SK-N-SH (cell line): ENCODE results near the gene STX1A. TPM values are rescaled to one million over a fixed set of nuclear protein-coding genes. Genes with fewer than 3 reads are reported as not detected.
A peak's percentile ranks its signal among the peaks of the same experiment; 100 is the strongest.

Experiments
- CTCF ChIA-PET: fragments of 300-600, 350-600 bp; formaldehyde crosslinking; extraction: SDS; loops from one replicate; lab custom pipeline; 2021; lab: Yijun Ruan, JAX
- POLR2A ChIA-PET: fragments of 350-600 bp; sonication (Branson Sonifier 250); formaldehyde crosslinking; extraction: SDS; loops from one replicate; lab custom pipeline; 2020; ENCODE audit warnings: antibody characterized with exemption, inconsistent platforms; lab: Yijun Ruan, JAX
- DNase-seq: peaks from one replicate; pipeline ENCODE4 v3.0.0; 2012
- H2AFZ ChIP-seq: fragments of 200-600 bp; sonication (generic); 2 replicates; pipeline ENCODE4 v1.8.1; 2016; ENCODE audit warnings: antibody characterized with exemption, mild to moderate bottlenecking, low read depth
- H3F3A ChIP-seq: fragments of 200-600 bp; sonication (generic); replicated peaks from 2 replicates; pipeline ENCODE3; 2016; ENCODE audit warnings: antibody characterized with exemption, mild to moderate bottlenecking; ENCODE audit not compliant: insufficient read depth
- H3K27ac ChIP-seq, 2 experiments: fragments of 200-500 bp in 1 of 2; fragments of 200-600 bp in 1 of 2; sonication (Bioruptor generic) in 1 of 2; sonication (generic), shearing (Covaris generic) in 1 of 2; 2 replicates each; pipeline versions ENCODE4 v1.5.1 to v1.6.1; 2014 to 2016; ENCODE audit warnings: low read depth in 2 of 2, inconsistent platforms in 1 of 2, low read length in 1 of 2, mild to moderate bottlenecking in 1 of 2, mixed read lengths in 1 of 2
- H3K27me3 ChIP-seq: fragments of 200-600 bp; sonication (generic), shearing (Covaris generic); 2 replicates; pipeline ENCODE4 v1.6.1; 2016; ENCODE audit warnings: mixed run types; ENCODE audit not compliant: insufficient read depth
- H3K36me3 ChIP-seq, 2 experiments: fragments of 200-500 bp in 1 of 2; fragments of 200-600 bp in 1 of 2; sonication (Bioruptor generic) in 1 of 2; sonication (generic) in 1 of 2; replicated peaks in 1 of 2; 2 replicates each; pipeline versions ENCODE3 to v1.5.1; 2014 to 2016; ENCODE audit warnings: low read length in 1 of 2, mild to moderate bottlenecking in 1 of 2; ENCODE audit not compliant: insufficient read depth in 2 of 2, control insufficient read depth in 1 of 2
- H3K4me1 ChIP-seq, 2 experiments: fragments of 200-500 bp in 1 of 2; fragments of 200-600 bp in 1 of 2; sonication (Bioruptor generic) in 1 of 2; sonication (generic), shearing (Covaris generic) in 1 of 2; 2 replicates each; pipeline versions ENCODE4 v1.5.1 to v1.6.1; 2014 to 2016; ENCODE audit warnings: low read depth in 1 of 2, low read length in 1 of 2, mixed run types in 1 of 2; ENCODE audit not compliant: insufficient read depth in 2 of 2, control insufficient read depth in 1 of 2
- H3K4me2 ChIP-seq: fragments of 200-600 bp; sonication (generic), shearing (Covaris generic); 2 replicates; pipeline ENCODE4 v1.6.1; 2017; ENCODE audit warnings: mixed run types
- H3K4me3 ChIP-seq, 2 experiments: fragments of 200-500 bp in 1 of 2; fragments of 200-600 bp in 1 of 2; sonication (Bioruptor generic) in 1 of 2; sonication (generic), shearing (Covaris generic) in 1 of 2; 2 replicates each; pipeline versions ENCODE4 v1.5.1 to v1.8.1; 2014 to 2016; ENCODE audit warnings: low read depth in 2 of 2, inconsistent platforms in 1 of 2, low read length in 1 of 2, mild to moderate bottlenecking in 1 of 2, mixed read lengths in 1 of 2, moderate library complexity in 1 of 2
- H3K79me2 ChIP-seq: fragments of 200-600 bp; sonication (generic); 2 replicates; pipeline ENCODE4 v1.8.1; 2017; ENCODE audit warnings: mild to moderate bottlenecking; ENCODE audit not compliant: insufficient read depth
- H3K9ac ChIP-seq: fragments of 200-600 bp; sonication (generic); 2 replicates; pipeline ENCODE4 v1.6.1; 2017; ENCODE audit warnings: mixed run types
- H3K9me2 ChIP-seq: fragments of 200-600 bp; sonication (generic); 2 replicates; pipeline ENCODE4 v1.6.1; 2017; ENCODE audit warnings: mixed run types
- H3K9me3 ChIP-seq: fragments of 200-600 bp; sonication (generic); 2 replicates; pipeline ENCODE4 v1.6.1; 2017; ENCODE audit warnings: mixed run types, mild to moderate bottlenecking, moderate library complexity
- H4K20me1 ChIP-seq: fragments of 200-600 bp; sonication (generic); 2 replicates; pipeline ENCODE4 v1.6.1; 2017; ENCODE audit warnings: mild to moderate bottlenecking, mixed run types; ENCODE audit not compliant: insufficient read depth
- CHD2 ChIP-seq: fragments of 150-350 bp; IDR thresholded peaks from 2 replicates; pipeline ENCODE4 v1.6.1; 2018; ENCODE audit warnings: low read length; ENCODE audit not compliant: partially characterized antibody
- ELF1 ChIP-seq: IDR thresholded peaks from 2 replicates; pipeline ENCODE4 v1.4.0; 2012
- EP300 ChIP-seq, 2 experiments: IDR thresholded peaks; 2 replicates each; pipeline versions ENCODE4 v1.4.0 to v1.6.1; 2012; ENCODE audit warnings: borderline replicate concordance in 1 of 2, low read depth in 1 of 2, low read length in 1 of 2
- EZH2phosphoT487 ChIP-seq: fragments of 200-600 bp; sonication (generic); IDR thresholded peaks from 2 replicates; pipeline ENCODE4 v1.6.1; 2017; ENCODE audit warnings: low read depth, mixed run types, mild to moderate bottlenecking, antibody characterized with exemption, moderate library complexity, borderline replicate concordance
- FOSL2 ChIP-seq: IDR thresholded peaks from 2 replicates; pipeline ENCODE4 v1.4.0; 2012; ENCODE audit warnings: low read depth, mild to moderate bottlenecking, moderate library complexity, borderline replicate concordance
- FOXJ3 ChIP-seq: sonication (generic); formaldehyde crosslinking; IDR thresholded peaks from 2 replicates; pipeline ENCODE4 v1.5.1; 2020; ENCODE audit warnings: mild to moderate bottlenecking, missing genetic modification reagents
- FOXM1 ChIP-seq: IDR thresholded peaks from 2 replicates; pipeline ENCODE4 v1.4.0; 2012; ENCODE audit warnings: low read depth, mild to moderate bottlenecking
- GABPA ChIP-seq: IDR thresholded peaks from 2 replicates; pipeline ENCODE4 v1.4.0; 2012; ENCODE audit warnings: low read depth, mild to moderate bottlenecking
- GATA2 ChIP-seq: sonication (generic); formaldehyde crosslinking; IDR thresholded peaks from 2 replicates; pipeline ENCODE4 v1.5.0; 2020; ENCODE audit warnings: mild to moderate bottlenecking, missing genetic modification reagents
- IRF3 ChIP-seq: fragments of 150-350 bp; IDR thresholded peaks from 2 replicates; pipeline ENCODE4 v1.6.1; 2016; ENCODE audit warnings: mild to moderate bottlenecking, low read depth, low read length
- JUND ChIP-seq: IDR thresholded peaks from 2 replicates; pipeline ENCODE4 v1.4.0; 2012
- MEF2A ChIP-seq: IDR thresholded peaks from 2 replicates; pipeline ENCODE4 v1.4.0; 2012; ENCODE audit warnings: low read depth, borderline replicate concordance
- NFIC ChIP-seq: IDR thresholded peaks from 2 replicates; pipeline ENCODE4 v1.4.0; 2012; ENCODE audit warnings: borderline replicate concordance
- PBX3 ChIP-seq: IDR thresholded peaks from 2 replicates; pipeline ENCODE4; 2012
- POLR2AphosphoS5 ChIP-seq: IDR thresholded peaks from 2 replicates; pipeline ENCODE4 v1.6.1; 2012; ENCODE audit warnings: low read depth, low read length
- RCOR1 ChIP-seq: fragments of 150-350 bp; IDR thresholded peaks from 2 replicates; pipeline ENCODE4 v1.6.1; 2017; ENCODE audit warnings: antibody characterized with exemption, low read length
- REST ChIP-seq: IDR thresholded peaks from 2 replicates; pipeline ENCODE4 v1.6.1; 2012; ENCODE audit warnings: mild to moderate bottlenecking, low read depth, low read length, moderate library complexity
- RXRA ChIP-seq: IDR thresholded peaks from 2 replicates; pipeline ENCODE4 v1.4.0; 2012; ENCODE audit warnings: low read depth, mild to moderate bottlenecking, borderline replicate concordance
- SIN3A ChIP-seq: IDR thresholded peaks from 2 replicates; pipeline ENCODE4 v1.6.1; 2012; ENCODE audit warnings: low read depth, mild to moderate bottlenecking, low read length, moderate library complexity, borderline replicate concordance
- SMC3 ChIP-seq: IDR thresholded peaks from 2 replicates; pipeline ENCODE4 v1.6.1; 2012; ENCODE audit warnings: low read depth, low read length, improper control_type of control experiment
- TAF1 ChIP-seq: IDR thresholded peaks from 2 replicates; pipeline ENCODE4 v1.6.1; 2012; ENCODE audit warnings: low read depth, mild to moderate bottlenecking, low read length, moderate library complexity, borderline replicate concordance
- TCF12 ChIP-seq: IDR thresholded peaks from 2 replicates; pipeline ENCODE4 v1.4.0; 2012
- TEAD4 ChIP-seq: IDR thresholded peaks from 2 replicates; pipeline ENCODE4 v1.4.0; 2012; ENCODE audit warnings: mild to moderate bottlenecking, borderline replicate concordance; ENCODE audit not compliant: insufficient read depth
- USF1 ChIP-seq: IDR thresholded peaks from 2 replicates; pipeline ENCODE4 v1.4.0; 2012; ENCODE audit warnings: low read depth, borderline replicate concordance
- YY1 ChIP-seq: IDR thresholded peaks from 2 replicates; pipeline ENCODE4 v1.4.0; 2012; ENCODE audit warnings: low read depth, mild to moderate bottlenecking
- ZBTB33 ChIP-seq: IDR thresholded peaks from 2 replicates; pipeline ENCODE4 v1.4.0; 2012; ENCODE audit warnings: low read depth, borderline replicate concordance
- WGBS: methylation state at CpG from one replicate; pipeline ENCODE4 v1.1.6; 2017; ENCODE audit warnings: low lambda C conversion rate; 5-methylcytosine and 5-hydroxymethylcytosine counted together
- polyA plus RNA-seq, 3 experiments: library from polyadenylated mRNA; depleted of rRNA; stranded (reverse); fragments of >200 nt; gene quantifications; 2 replicates each; pipeline ENCODE4 v1.2.3, GENCODE V29; 2012

The STX1A gene
- polyA plus RNA-seq, 1 of the 3 experiments (the other 2 are of a cell fraction): 91.1 TPM

- Histone ChIP-seq H3K4me3 (no peak overlapping the region), H3K9ac (peak overlapping the region; percentile 35; the same call in 1 of the 2 replicates), H3F3A (peaks cover 59% of the 10 kb centered on the region), H3K27me3 (no peaks in the 10 kb centered on the region), H3K27ac (peak overlapping the region in 1 of 2 experiments; percentile 72; a peak in 2 of 4 replicates), H3K9me2 (no peaks in the 10 kb centered on the region), H3K9me3 (no peaks in the 10 kb centered on the region), H3K4me1 (peaks cover 0 to 49% of the 10 kb centered on the region in 2 experiments; a peak in 3 of 4 replicates), H2AFZ (no peak overlapping the region), H3K79me2 (peaks cover 69% of the 10 kb centered on the region), H3K36me3 (peaks cover 24 to 33% of the 10 kb centered on the region in 2 experiments), H3K4me2 (peak overlapping the region; percentile 56), H4K20me1 (peaks cover 59% of the 10 kb centered on the region)
- DNase-seq: peak; percentile 66
- POLR2A ChIA-PET: no interaction called here
- CTCF ChIA-PET: interaction anchor here (0.9 to 4.5 kb wide), 3 partner anchors 18 to 99 kb away, joined by 3 to 27 read pairs (median 3); no protein-coding TSS in a partner anchor
- 57% methylated on average over 10 of the region's 15 CpGs for WGBS
- peak; percentile 66 for TF ChIP-seq TCF12
- peak; percentile 27; the same call in 1 of the 2 replicates for TF ChIP-seq RXRA
- peak; percentile 87 for TF ChIP-seq NFIC
- no peak for TF ChIP-seq SIN3A
- no peak for TF ChIP-seq FOXM1
- TF ChIP-seq GABPA: peak; percentile 21; the same call in 1 of the 2 replicates
- TF ChIP-seq FOSL2: no peak
- TF ChIP-seq YY1: 0 out of 2 replicates have a peak, but pooled peaks have one; percentile 19
- TF ChIP-seq USF1: no peak
- no peak for TF ChIP-seq RCOR1
- no peak for TF ChIP-seq POLR2AphosphoS5
- TF ChIP-seq PBX3: 0 out of 2 replicates have a peak, but pooled peaks have one; percentile 14
- TF ChIP-seq ELF1: peak; percentile 53; the same call in 1 of the 2 replicates
- TF ChIP-seq EZH2phosphoT487: no peak
- no peak for TF ChIP-seq TAF1
- no peak for TF ChIP-seq CHD2
- no peak for TF ChIP-seq FOXJ3 (CRISPR knock-in tag)
- no peak for TF ChIP-seq ZBTB33
- TF ChIP-seq IRF3: no peak
- TF ChIP-seq REST: no peak
- TF ChIP-seq GATA2 (CRISPR knock-in tag): no peak
- TF ChIP-seq MEF2A: no peak
- no peak for TF ChIP-seq JUND
- no peak for TF ChIP-seq TEAD4
- TF ChIP-seq SMC3: no peak
- peak in 1 of 2 experiments; percentile 54; a peak in 1 of 4 replicates for TF ChIP-seq EP300 (IDR thresholded peaks at IDR 0.05; ENCODE audit: borderline replicate concordance in 1 of 2, low read depth in 1 of 2, low read length in 1 of 2)
Observed at GRCh38 chr7:73707045-73707631, 12.3 kb downstream of the STX1A start.
